OCI-LY1 (cell line): ENCODE measurements around the gene WDFY2.
"Not testable (repeated sequence)": the region's sequence is repeated elsewhere in the genome, so short reads cannot be mapped to it uniquely, and the experiment has no call there.

Source experiments
- CTCF ChIP-seq: fragments of 200-600 bp; sonication (generic), shearing (Covaris generic); IDR thresholded peaks from 2 replicates; pipeline ENCODE4 v1.5.1; 2017; ENCODE audit warnings: mild to moderate bottlenecking, antibody characterized with exemption, low read length, moderate library complexity, mixed read lengths
- EZH2 ChIP-seq: fragments of 200-600 bp; sonication (generic), shearing (Covaris generic); IDR thresholded peaks from 2 replicates; pipeline ENCODE4 v1.8.0; 2017; ENCODE audit warnings: borderline replicate concordance, mixed run types, mild to moderate bottlenecking, antibody characterized with exemption, low read length, moderate library complexity, mixed read lengths

GRCh38 chr13:51591938-51592337, 7.7 kb downstream of the WDFY2 start:
- not testable (repeated sequence) for TF ChIP-seq EZH2, CTCF
